Calu3 (cell line): ENCODE results near the gene GRWD1. TPM values are rescaled to one million over a fixed set of nuclear protein-coding genes. Genes with fewer than 3 reads are reported as not detected.

Source experiments
- BruUV-seq: library from RNA; stranded (reverse); fragments of 400-500 nt; replicated peaks from 2 replicates; lab custom pipeline; 2021; lab: Mats Ljungman, UMichigan
- CTCF ChIA-PET: fragments of 300-600 bp; sonication (Branson Sonifier 250); formaldehyde crosslinking; loops from one replicate; lab custom pipeline; 2022; ENCODE audit warnings: antibody characterized with exemption; lab: Charles Lee
- DNase-seq: peaks from one replicate; pipeline ENCODE4 v3.0.0; 2022
- H3K27ac Mint-ChIP-seq: one replicate; pipeline ENCODE4 v1.8.0; 2022; ENCODE audit warnings: mixed read lengths; ENCODE audit not compliant: unreplicated experiment
- H3K27me3 Mint-ChIP-seq: one replicate; pipeline ENCODE4 v1.8.0; 2022; ENCODE audit warnings: mixed read lengths; ENCODE audit not compliant: unreplicated experiment
- H3K36me3 Mint-ChIP-seq: one replicate; pipeline ENCODE4 v1.8.0; 2022; ENCODE audit warnings: mild to moderate bottlenecking, moderate library complexity, mixed read lengths; ENCODE audit not compliant: insufficient read depth, unreplicated experiment
- H3K4me1 Mint-ChIP-seq: one replicate; pipeline ENCODE4 v1.8.0; 2022; ENCODE audit warnings: mild to moderate bottlenecking, low read depth, mixed read lengths; ENCODE audit not compliant: unreplicated experiment
- H3K4me3 Mint-ChIP-seq: one replicate; pipeline ENCODE4 v1.8.0; 2022; ENCODE audit warnings: mild to moderate bottlenecking, low read depth, moderate library complexity, mixed read lengths; ENCODE audit not compliant: unreplicated experiment
- H3K9me3 Mint-ChIP-seq: one replicate; pipeline ENCODE4 v1.8.0; 2022; ENCODE audit warnings: low read depth, mixed read lengths; ENCODE audit not compliant: unreplicated experiment
- CTCF ChIP-seq: fragments of 200-600 bp; IDR thresholded peaks from one replicate; pipeline ENCODE4 v1.8.0; 2022; ENCODE audit warnings: antibody characterized with exemption; ENCODE audit not compliant: unreplicated experiment
- intact Hi-C: fragments of 100-400 bp; cut with micrococcal nuclease; formaldehyde crosslinking; loops from one replicate; pipeline ENCODE4 v1.10.0; 2022; ENCODE audit not compliant: unreplicated experiment
- total RNA-seq: library from RNA; stranded (reverse); gene quantifications from 2 replicates; pipeline ENCODE4 v1.2.3, GENCODE V29; 2022

Gene GRWD1
- total RNA-seq, 1 experiment from 2014 or later: 75.0 TPM

- Mint-ChIP-seq H3K4me1 (peaks cover 13% of the 10 kb centered on the region), H3K27ac (no peak overlapping the region), H3K9me3 (no peaks in the 10 kb centered on the region), H3K27me3 (no peaks in the 10 kb centered on the region), H3K36me3 (peaks cover 66% of the 10 kb centered on the region), H3K4me3 (no peak overlapping the region)
- BruUV-seq: no TSS peak
- TF ChIP-seq CTCF: no peak
- CTCF ChIA-PET: interaction anchor here (0.6 kb wide), 2 partner anchors 11 to 39 kb away, joined by 3 to 4 read pairs; no protein-coding TSS in a partner anchor
- intact Hi-C loops: no loop called here
- DNase-seq: no peak
Measured at GRCh38 chr19:48456864-48457263, 11.1 kb downstream of the GRWD1 start.

GRCh38 chr19:48458016-48458415, 12.2 kb downstream of the GRWD1 start:
- CTCF ChIA-PET: no interaction called here
- peaks cover 67% of the 10 kb centered on the region for H3K36me3 Mint-ChIP-seq
- no TSS peak for BruUV-seq

DNA sequence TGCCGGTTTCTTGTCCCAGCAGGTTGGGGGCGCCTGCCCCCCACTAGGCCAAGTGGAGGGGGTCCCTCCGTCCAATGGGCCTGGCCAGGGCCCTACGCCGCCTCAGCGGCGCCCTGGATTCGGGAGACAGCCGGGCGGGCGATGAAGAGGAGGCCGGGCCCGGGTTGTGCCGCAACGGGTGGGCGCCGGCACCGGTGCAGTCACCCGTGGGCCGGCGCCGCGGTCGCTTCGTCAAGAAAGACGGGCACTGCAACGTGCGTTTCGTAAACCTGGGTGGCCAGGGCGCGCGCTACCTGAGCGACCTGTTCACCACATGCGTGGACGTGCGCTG, 15.8 kb downstream of the GRWD1 start:
- intact Hi-C loops: no loop called here
- H3K27ac Mint-ChIP-seq: no peak overlapping the region
- TF ChIP-seq CTCF: no peak
- no peak for DNase-seq
- H3K4me3 Mint-ChIP-seq: no peak overlapping the region
- H3K9me3 Mint-ChIP-seq: no peaks in the 10 kb centered on the region
- H3K4me1 Mint-ChIP-seq: no peaks in the 10 kb centered on the region
- BruUV-seq: no TSS peak
- CTCF ChIA-PET: interaction anchor here (1.5 kb wide), 1 partner anchor 123 kb away, joined by 3 read pairs; no protein-coding TSS in a partner anchor
- H3K36me3 Mint-ChIP-seq: peaks cover 56% of the 10 kb centered on the region
- H3K27me3 Mint-ChIP-seq: no peaks in the 10 kb centered on the region

More at GRCh38 chr19:48458016-48458415, 12.2 kb downstream of the GRWD1 start:
- Mint-ChIP-seq H3K4me3 (no peak overlapping the region), H3K27me3 (no peaks in the 10 kb centered on the region), H3K4me1 (peaks cover 9% of the 10 kb centered on the region), H3K27ac (no peak overlapping the region), H3K9me3 (no peaks in the 10 kb centered on the region)
- intact Hi-C loops: no loop called here
- no peak for DNase-seq
- no peak for TF ChIP-seq CTCF

DNA sequence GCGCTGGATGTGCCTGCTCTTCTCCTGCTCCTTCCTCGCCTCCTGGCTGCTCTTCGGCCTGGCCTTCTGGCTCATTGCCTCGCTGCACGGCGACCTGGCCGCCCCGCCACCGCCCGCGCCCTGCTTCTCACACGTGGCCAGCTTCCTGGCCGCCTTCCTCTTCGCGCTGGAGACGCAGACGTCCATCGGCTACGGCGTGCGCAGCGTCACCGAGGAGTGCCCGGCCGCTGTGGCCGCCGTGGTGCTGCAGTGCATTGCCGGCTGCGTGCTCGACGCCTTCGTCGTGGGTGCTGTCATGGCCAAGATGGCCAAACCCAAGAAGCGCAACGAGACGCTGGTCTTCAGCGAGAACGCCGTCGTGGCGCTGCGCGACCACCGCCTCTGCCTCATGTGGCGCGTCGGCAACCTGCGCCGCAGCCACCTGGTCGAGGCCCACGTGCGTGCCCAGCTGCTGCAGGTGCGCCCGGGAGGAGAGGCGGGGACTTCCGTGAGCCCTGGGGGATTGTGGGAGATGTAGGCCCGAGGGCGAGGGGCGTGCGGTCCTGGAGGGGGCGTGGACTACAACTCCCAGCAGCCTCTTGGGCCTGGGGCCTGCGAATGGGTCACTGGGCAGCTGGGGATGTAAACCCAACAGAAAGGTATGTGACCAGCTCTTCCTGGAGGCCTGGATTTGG, 16.3 kb downstream of the GRWD1 start:
- TF ChIP-seq CTCF: no peak
- CTCF ChIA-PET: interaction anchor here (0.5 to 1.5 kb wide), 2 partner anchors 18 to 122 kb away, joined by 3 read pairs; no protein-coding TSS in a partner anchor
- no peak for DNase-seq
- Mint-ChIP-seq H3K27ac (no peak overlapping the region), H3K9me3 (no peaks in the 10 kb centered on the region), H3K36me3 (peaks cover 57% of the 10 kb centered on the region), H3K4me1 (no peaks in the 10 kb centered on the region), H3K27me3 (no peaks in the 10 kb centered on the region), H3K4me3 (no peak overlapping the region)
- no TSS peak for BruUV-seq
- intact Hi-C loops: no loop called here
